ENCODE data around the gene NRCAM. TPM values are rescaled to one million over a fixed set of nuclear protein-coding genes. Genes with fewer than 3 reads are reported as not detected.

NRCAM gene
- total RNA-seq, 4 donors from 2014 or later, result 0.77 to 30.3 (median 2.0) TPM; not detected in 1

GRCh38 chr7:108285778-108286177 lies 170.5 kb downstream of the NRCAM start:
- Histone ChIP-seq H3K9me3 (no peaks in the 10 kb centered on the region), H3K4me3 (no peak overlapping the region), H3K4me1 (no peaks in the 10 kb centered on the region), H3K27ac (no peak overlapping the region), H3K27me3 (no peaks in the 10 kb centered on the region), H3K36me3 (no peaks in the 10 kb centered on the region)
- no peak for TF ChIP-seq POLR2A (IDR thresholded peaks at IDR 0.05)
- TF ChIP-seq, protein P1, sequence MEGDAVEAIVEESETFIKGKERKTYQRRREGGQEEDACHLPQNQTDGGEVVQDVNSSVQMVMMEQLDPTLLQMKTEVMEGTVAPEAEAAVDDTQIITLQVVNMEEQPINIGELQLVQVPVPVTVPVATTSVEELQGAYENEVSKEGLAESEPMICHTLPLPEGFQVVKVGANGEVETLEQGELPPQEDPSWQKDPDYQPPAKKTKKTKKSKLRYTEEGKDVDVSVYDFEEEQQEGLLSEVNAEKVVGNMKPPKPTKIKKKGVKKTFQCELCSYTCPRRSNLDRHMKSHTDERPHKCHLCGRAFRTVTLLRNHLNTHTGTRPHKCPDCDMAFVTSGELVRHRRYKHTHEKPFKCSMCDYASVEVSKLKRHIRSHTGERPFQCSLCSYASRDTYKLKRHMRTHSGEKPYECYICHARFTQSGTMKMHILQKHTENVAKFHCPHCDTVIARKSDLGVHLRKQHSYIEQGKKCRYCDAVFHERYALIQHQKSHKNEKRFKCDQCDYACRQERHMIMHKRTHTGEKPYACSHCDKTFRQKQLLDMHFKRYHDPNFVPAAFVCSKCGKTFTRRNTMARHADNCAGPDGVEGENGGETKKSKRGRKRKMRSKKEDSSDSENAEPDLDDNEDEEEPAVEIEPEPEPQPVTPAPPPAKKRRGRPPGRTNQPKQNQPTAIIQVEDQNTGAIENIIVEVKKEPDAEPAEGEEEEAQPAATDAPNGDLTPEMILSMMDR (IDR thresholded peaks at IDR 0.05), result no peak
- intact Hi-C loops (cut with DNase I; ENCODE audit: low total_unique reads), result no loop called here
- no peak for DNase-seq

GRCh38 chr7:108285003-108285368 lies 171.2 kb downstream of the NRCAM start:
- no peaks in the 10 kb centered on the region for H3K27me3 ChIP-seq
- H3K4me1 ChIP-seq, result no peaks in the 10 kb centered on the region
- no peaks in the 10 kb centered on the region for H3K9me3 ChIP-seq
- intact Hi-C loops (cut with DNase I; ENCODE audit: low total_unique reads), result no loop called here
- TF ChIP-seq, protein P1 (IDR thresholded peaks at IDR 0.05), result no peak
- no peak for TF ChIP-seq POLR2A (IDR thresholded peaks at IDR 0.05)
- no peak for DNase-seq
- no peaks in the 10 kb centered on the region for H3K36me3 ChIP-seq
- H3K4me3 ChIP-seq, result no peak overlapping the region
- H3K27ac ChIP-seq, result no peak overlapping the region

DNA sequence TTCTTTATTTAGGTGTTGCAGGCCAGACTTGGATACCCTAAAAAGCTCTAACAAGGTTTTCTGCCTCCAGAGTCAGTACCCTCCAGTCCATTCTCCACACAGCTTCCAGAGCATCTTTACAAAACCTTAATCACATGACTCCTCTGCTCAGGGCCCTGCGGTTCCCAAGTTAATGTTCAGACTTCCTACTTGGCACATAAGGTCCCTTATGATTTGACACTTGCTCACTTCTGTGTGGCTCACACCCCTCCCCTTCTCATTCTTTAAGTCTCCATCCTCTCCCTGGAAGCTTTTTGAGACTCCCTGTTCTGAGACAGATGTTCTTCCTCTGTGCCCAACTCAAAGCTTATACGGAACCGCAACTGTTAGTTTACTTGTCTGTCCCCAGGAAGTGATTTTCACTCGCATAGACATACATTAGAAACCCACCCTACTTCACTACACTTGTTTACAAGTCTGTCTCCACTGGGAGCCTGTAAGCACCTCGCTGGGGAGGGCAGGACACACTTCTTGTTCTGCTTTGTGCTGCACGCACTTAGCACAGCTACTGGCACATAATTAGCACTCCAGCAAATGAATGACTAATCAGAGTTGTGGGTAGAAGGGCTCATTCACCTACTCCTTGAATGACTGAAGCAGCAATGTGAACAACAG lies 171.8 kb downstream of the NRCAM start:
- no peaks in the 10 kb centered on the region for H3K4me1 ChIP-seq
- intact Hi-C loops (cut with DNase I; ENCODE audit: low total_unique reads), result no loop called here
- H3K27me3 ChIP-seq, result no peaks in the 10 kb centered on the region
- no peaks in the 10 kb centered on the region for H3K36me3 ChIP-seq
- no peak overlapping the region for H3K4me3 ChIP-seq
- DNase-seq, result no peak
- H3K9me3 ChIP-seq, result no peaks in the 10 kb centered on the region
- TF ChIP-seq, protein P1 (IDR thresholded peaks at IDR 0.05), result no peak
- no peak for TF ChIP-seq POLR2A (IDR thresholded peaks at IDR 0.05)
- no peak overlapping the region for H3K27ac ChIP-seq

- H3K36me3 ChIP-seq, result no peaks in the 10 kb centered on the region
- no peaks in the 10 kb centered on the region for H3K27me3 ChIP-seq
- H3K4me1 ChIP-seq, result no peaks in the 10 kb centered on the region
- no peak for DNase-seq
- intact Hi-C loops (cut with DNase I; ENCODE audit: low total_unique reads), result no loop called here
- no peaks in the 10 kb centered on the region for H3K9me3 ChIP-seq
- TF ChIP-seq, protein P1 (IDR thresholded peaks at IDR 0.05), result no peak
- TF ChIP-seq POLR2A (IDR thresholded peaks at IDR 0.05), result no peak
- no peak overlapping the region for H3K4me3 ChIP-seq
- no peak overlapping the region for H3K27ac ChIP-seq
Observed at GRCh38 chr7:108283252-108283651, 173.0 kb downstream of the NRCAM start.

DNA sequence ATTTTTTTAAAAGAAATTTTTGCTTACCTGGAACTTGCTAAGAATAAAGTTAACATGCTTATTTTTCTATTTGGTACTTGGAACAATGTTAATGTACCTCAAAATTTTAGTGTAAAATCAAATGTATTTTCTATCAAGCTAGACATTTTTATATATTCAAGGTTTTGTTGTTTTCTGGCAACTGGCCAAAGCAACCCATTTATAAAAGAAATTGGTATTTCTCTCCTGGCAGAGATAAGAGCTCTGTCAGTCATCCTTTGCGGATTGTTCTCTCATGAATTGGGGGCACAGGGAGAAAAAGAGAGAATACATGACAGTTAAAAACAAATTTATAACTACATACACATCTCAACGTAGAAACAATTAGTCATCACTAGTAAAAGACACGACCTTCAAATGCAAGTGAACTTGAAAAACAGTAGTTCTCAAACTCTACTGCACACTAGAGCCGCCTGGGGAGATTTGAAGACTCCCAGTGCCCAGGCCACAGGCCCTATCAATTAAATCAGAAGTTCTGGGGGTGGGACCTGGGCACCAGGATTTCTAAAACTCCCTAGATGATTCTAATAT lies 173.7 kb downstream of the NRCAM start:
- intact Hi-C loops (cut with DNase I; ENCODE audit: low total_unique reads), result no loop called here
- Histone ChIP-seq H3K4me1 (no peaks in the 10 kb centered on the region), H3K4me3 (no peak overlapping the region), H3K36me3 (no peaks in the 10 kb centered on the region), H3K27me3 (no peaks in the 10 kb centered on the region), H3K27ac (no peak overlapping the region), H3K9me3 (no peaks in the 10 kb centered on the region)
- TF ChIP-seq, protein P1 (IDR thresholded peaks at IDR 0.05), result no peak
- TF ChIP-seq POLR2A (IDR thresholded peaks at IDR 0.05), result no peak
- DNase-seq, result no peak
